Stimulated activated CD8-positive, alpha-beta memory T cell treated with anti-CD3 and anti-CD28 coated beads, Interleukin-4, amount 100 ng/mL, for 1 hour (primary cell): ENCODE measurements around the gene ZBTB1.

Experiments
- DNase-seq, 2 donors: peaks; one replicate each; pipeline ENCODE4 v3.0.0-alpha.2; 2020; ENCODE audit warnings: low read depth in 2 of 2, low spot score in 1 of 2

Gene ZBTB1

DNA sequence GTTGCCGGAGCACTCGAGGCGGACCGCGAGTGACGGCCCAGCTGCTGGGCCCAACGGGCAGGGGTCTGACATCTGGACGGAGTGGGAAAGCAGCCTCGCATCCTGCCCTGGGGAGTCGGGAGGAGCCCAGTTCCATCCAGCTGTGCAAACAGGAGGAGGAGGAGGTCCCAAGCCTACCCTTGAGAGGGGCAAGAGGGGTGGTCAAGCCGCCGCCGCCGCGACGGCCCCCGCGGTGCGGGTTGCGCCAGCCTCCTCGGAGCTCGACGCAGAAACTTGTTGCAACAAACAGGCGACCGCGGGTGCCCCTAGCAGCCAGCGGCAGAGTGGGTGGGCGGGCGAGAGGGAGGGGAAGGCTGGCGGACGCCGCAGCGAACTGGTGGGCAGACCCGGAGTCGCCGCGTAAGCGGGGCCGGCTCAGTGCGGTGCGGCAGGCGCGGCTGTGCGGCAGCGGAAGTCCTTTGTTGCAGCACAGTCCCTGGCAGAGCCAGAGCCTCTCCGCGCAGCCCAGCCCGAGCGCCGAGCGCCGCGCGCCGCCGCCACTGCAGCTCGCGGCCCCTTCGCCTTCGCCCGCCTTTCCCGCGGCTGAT lies at the start of gene ZBTB1:
Gene ZBTB1, plus strand, starts transcription at position 461 of the 587 bp plus-strand sequence. CDS start 16,735 bp downstream, outside the sequence.
- peak; percentile 52 to 68 for DNase-seq

DNA sequence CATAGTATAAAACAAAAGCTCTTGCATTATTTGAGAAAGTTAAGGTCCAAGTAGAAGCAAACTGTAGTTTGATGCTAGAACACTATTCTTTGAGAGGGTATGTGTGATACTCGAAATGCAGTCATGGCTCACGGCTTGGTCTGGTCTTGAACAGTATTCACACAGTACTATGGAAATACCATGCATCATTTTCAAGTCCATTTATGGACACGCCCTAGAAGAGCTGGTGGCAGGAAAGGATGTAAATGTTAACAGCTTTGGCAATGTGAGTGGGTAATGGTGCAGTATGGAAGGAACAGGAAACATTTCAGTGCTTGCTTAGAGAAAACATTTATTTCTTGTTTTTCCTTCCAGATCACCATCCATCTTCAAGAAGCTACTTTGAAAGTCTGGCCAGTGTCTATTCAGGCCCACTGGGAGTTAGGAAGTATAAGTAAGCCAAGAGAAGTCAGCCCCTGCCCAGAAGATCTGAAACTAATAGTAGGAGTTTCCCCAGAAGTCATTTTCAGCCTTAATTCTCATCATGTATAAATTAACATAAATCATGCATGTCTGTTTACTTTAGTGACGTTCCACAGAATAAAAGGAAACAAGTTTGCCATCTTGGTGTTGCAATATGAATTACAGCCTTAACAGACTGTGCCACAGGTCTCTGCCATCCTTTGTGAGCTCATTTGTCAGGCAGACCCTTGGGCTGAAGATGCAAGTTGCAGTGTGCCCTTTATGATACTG lies 45.0 kb upstream of the ZBTB1 start:
- no peak for DNase-seq

DNA sequence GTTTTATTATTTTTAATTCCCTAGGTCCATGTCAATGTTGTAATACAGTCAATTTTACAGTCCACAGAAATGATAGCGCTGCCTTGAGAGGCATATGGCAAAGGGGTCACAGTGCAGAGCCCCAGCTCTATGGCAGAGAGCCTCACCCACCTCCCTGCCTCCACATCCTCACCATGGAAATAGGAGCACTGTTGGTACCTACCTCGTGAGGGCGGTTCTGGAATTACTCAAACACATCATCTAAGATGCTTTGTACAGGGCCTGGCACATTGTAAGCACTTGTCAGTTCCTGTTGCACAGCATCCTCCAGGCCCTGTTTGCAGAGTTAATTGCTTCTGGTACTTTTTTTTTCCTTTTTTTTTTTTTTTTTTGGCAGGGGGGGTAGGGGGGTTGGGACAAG lies 43.3 kb upstream of the ZBTB1 start:
- no peak for DNase-seq

GRCh38 chr14:64463195-64463594 lies 41.4 kb upstream of the ZBTB1 start:
- no peak for DNase-seq

DNA sequence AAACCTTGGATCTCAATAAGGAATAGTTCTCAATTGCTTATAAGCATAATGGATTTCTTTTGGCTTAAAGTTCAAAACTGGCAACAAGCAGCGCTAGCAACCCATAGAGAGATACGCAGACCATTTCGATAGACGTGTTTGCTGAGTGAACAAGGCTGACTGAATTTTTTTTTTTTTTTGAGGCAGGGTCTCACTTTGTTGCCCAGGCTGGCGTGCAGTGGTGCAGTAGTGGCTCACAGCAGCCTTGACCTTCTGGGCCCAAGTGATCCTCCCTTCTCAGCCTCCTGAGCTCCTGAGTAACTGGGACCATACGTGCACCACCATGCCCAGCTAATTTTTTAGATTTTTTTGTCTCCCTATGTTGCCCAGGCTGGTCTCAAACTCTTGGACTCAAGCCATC lies 40.7 kb upstream of the ZBTB1 start:
- DNase-seq, result no peak

DNA sequence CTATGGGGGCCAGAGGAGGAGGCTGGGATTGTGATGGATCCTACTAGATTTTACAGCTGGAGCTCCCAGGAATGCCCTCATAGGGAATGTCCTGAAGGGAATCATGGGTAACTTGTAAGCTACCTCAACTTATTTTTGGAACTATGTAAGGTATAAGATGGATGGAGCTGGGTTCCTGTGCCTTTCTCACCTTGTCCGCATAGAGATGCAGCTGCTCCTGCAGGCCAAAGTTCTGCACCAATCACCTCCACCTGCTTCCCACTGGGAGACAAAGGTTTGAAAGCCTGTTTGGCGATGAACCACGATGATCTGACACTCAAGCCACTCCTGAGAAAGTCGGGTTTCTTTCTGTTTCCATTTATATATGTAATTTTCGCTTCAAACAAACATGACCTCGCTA lies 39.9 kb upstream of the ZBTB1 start:
- DNase-seq, result no peak

DNA sequence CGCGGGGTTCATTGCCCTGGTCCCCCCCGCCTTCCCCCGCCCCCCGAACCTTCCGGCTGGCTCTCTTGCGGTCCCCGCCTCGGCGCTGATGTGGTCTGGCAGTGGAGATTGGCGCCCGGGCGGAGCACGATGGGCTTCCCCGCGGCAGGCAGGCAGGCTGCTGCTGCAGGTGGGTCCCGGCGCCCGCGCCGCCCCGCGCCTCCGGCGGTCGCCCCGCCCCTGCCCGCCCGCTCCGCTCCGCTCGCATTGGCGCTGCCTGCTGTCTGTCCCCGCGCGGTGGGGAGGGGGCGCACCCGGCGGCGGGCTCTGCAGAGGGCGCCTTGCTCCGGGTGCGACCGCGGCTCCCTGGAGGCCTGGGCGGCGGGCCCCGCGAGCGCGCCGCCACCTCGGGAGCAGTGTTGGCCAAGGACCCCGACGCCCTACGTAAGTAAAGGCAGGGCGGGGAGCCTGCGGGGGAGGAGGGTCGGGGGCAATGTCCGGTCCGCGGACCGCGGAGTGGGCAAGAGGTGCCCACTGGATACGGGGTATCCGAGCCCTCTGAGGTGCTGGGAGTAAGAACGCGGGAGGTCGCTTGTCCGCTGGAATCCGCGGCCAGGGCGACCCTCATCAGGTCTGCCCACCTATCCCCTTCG lies 39.3 kb upstream of the ZBTB1 start, which contains the start of gene AKAP5:
Gene AKAP5, plus strand, starts transcription at position 309 of the 632 bp plus-strand sequence. CDS start 2,896 bp downstream, outside the sequence.
- peak; percentile 19 to 29 for DNase-seq

DNA sequence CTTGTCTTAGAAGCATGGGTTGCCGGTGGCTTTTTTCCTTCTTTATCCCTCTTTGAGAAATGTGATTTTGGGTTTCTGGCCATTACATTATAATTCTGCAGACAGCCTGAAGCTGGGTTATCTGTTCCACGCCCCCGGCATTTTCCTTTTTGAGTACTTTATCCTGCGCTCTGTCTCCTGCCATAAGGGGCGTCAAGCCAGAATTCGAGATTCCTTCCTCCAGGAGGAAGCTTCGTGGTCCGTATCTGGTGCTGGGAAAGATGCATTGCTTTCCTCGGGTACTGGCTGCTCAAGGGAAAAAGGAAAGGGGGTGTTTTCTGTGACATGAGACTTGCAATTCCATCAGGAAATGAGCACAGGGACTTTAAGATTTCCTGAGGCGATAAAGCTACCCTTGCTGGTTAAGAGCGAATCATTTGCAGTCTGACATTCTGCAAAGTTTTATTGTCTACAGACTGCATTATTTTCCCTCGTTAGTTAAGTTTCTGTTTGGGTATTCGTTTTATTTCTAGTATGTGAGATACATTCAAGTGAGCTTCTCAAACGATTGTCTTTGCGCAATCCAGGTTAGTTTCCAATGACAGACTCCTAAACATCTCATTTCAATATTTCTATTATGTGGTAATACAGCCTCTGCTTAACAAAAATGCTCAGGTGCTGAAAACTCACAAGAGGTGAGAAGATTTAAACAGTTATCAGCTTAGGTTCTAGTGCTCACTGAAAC lies 38.6 kb upstream of the ZBTB1 start:
- no peak for DNase-seq

DNA sequence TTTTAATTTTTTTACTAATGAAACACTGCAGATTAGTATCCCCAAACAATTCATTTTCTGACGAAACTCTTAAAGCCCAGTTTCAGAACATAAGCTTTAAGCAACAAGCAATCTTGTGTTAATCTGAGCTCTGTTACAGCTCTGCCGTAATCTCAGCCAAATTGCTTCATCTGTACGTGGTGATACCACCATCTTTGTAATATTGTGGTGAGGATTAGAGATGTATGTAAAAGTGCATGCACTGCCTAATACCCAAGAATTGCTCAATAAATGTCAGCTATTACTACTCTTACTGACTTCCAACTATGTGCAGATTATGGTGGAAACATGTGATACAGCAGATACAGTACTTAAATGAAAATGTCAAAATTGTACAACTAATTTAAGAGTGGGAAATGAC lies 37.5 kb upstream of the ZBTB1 start:
- DNase-seq, result no peak

DNA sequence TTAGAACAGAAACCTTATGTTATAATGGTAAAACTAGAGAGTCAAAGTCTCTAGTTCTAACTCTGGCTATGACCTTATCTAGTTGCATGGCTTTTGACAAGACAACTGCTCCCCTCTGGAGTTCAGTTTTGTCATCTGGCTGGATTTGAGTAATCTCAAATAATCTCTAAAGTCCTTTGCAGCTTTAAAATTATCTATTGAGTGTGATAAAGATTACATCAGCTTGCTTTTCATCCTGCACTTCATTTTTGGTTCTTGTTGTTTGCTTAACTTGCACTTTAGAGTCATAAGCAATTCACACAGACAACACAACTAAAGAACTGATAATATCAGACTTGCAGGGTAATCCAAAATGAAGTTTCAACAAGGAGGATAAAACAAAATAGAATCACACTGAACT lies 37.0 kb upstream of the ZBTB1 start:
- DNase-seq, result no peak

DNA sequence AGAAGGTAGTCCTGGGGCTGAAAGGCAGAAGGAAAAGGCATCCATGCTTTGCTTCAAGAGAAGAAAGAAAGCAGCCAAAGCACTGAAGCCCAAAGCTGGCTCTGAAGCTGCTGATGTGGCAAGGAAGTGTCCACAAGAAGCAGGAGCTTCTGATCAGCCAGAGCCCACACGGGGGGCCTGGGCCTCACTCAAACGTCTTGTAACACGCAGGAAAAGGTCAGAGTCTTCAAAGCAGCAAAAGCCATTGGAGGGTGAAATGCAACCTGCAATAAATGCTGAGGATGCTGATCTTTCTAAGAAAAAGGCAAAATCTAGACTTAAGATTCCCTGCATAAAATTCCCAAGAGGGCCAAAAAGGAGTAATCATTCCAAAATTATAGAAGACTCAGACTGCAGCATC lies 36.1 kb upstream of the ZBTB1 start:
- DNase-seq, result no peak

- no peak for DNase-seq
Observed at GRCh38 chr14:64474041-64474440, 30.5 kb upstream of the ZBTB1 start.

DNA sequence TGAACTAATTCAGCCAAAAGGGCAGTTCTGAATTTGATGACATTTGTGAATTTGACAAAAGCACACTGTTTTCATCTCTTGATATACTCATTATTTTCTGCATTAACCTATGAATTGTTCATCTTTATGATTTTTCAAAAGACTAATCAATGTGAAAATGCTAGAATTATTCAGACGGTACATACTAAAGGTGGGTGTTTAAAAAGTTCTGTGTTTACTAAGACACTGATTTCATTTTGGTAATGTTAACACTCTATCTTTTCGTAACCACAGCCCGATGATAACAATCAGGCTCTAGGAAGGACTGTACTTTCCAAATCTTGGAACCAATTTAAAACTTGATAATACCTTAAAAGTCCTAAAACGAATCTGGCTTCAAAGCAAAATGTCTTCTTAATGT lies 29.9 kb upstream of the ZBTB1 start:
- DNase-seq, result no peak

- DNase-seq, result no peak
Observed at GRCh38 chr14:64475585-64476273, 28.8 kb upstream of the ZBTB1 start.

DNA sequence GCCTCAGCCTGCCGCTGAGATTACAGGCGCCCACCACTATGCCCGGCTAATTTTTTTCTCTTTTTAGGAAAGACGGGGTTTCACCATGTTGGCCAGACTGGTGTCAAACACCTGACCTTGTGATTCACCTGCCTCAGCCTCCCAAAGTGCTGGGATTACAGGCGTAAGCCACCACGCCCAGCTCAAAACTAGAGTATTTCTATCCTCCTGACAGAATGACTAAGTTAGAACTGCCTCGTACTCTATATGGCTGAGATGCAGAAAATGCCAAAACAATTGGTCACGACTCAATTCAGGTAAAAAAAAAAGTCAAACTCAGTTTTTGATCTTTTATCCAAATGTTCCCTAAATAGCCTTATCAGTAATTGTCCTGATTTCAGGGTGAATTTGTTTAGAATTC lies 28.1 kb upstream of the ZBTB1 start:
- DNase-seq, result no peak

DNA sequence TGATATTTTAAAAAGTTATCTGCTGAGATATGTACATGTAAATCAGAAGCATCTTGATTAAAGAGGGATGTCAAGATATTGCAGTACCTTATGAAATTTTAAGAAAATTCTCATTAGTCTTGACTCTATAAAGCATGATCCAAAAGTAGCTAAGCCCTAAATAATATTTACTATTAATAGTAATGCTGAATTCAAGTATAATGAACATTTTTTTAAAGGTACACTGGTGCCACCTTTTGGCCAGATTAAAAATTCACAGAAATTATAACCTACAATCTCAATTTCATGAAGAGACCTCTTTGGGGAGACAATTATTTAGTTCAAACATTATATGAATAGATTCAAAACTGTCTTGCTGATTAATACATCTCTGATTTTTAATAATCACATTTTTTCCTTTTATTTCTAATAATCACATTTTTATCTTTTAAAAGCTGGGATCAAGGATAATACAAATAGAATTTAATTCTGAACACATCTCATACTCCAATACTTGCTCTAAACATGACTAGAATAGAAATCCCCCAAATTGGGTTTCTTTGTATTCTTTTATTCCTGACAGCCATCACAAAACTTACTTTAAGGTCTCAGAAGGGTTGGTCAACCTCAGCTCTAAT lies 25.8 kb upstream of the ZBTB1 start:
- DNase-seq, result no peak

- DNase-seq, result no peak
Observed at GRCh38 chr14:64488590-64489099, 15.9 kb upstream of the ZBTB1 start.

GRCh38 chr14:64491637-64492036 lies 12.9 kb upstream of the ZBTB1 start:
- no peak for DNase-seq

DNA sequence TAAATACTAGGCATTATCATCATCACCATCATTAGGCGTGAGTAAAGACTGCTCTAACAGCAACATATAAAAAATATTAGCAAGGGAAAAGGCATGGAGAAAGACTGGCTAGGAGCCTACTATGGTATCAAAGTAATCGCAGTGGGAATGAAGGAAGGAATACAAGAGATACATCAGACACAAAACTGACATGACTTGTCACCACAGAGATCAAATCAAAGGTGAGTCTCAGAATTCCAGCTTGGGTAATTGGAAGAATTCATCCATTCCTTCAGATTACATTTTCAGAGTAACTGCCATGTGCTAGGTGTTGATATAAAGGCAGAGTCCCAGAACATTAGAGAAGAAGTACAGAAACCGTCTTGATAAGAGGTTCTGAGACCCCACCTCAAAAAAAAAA lies 11.1 kb upstream of the ZBTB1 start:
- DNase-seq, result no peak

GRCh38 chr14:64495252-64495651 lies 9.3 kb upstream of the ZBTB1 start:
- DNase-seq, result no peak

DNA sequence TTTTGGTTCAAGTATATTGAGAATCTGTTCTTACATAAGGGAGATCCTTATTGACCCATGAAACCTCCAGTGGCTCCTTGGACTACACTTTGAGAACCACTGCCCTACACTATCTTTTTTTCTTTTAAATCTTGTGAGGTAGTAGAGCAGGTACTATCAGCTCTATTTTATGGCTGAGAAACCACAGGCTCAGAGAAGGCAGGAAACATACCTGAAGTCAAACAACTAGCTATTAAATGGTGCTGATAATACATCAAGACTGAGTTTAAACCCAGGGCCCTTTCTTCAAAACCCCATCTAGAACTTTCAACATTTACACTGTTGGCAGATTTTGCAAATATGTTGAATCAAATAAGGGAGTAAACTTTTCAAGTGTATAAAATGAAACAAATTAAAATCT lies 7.8 kb upstream of the ZBTB1 start:
- no peak for DNase-seq
